Activated T-helper 1 cell treated with Interleukin-2 at 50 U/mL for 16 hours (primary cell): ENCODE results near the gene BCL2L1.

Experiments used
- DNase-seq: peaks from one replicate; pipeline ENCODE4 v3.0.0-alpha.2; 2020; ENCODE audit warnings: low read depth

Gene BCL2L1

GRCh38 chr20:31708736-31709534, 13.7 kb downstream of the BCL2L1 start:
- no peak for DNase-seq

GRCh38 chr20:31707994-31708735, 14.5 kb downstream of the BCL2L1 start:
- DNase-seq: no peak

GRCh38 chr20:31707258-31707615, 15.4 kb downstream of the BCL2L1 start:
- DNase-seq: no peak

- no peak for DNase-seq
Observed at GRCh38 chr20:31706607-31707257, 15.9 kb downstream of the BCL2L1 start.

GRCh38 chr20:31705598-31706597, 16.8 kb downstream of the BCL2L1 start:
- DNase-seq: no peak

- no peak for DNase-seq
Observed at GRCh38 chr20:31705191-31705590, 17.5 kb downstream of the BCL2L1 start.

GRCh38 chr20:31704225-31705119, 18.2 kb downstream of the BCL2L1 start:
- no peak for DNase-seq

GRCh38 chr20:31701591-31701990, 21.1 kb downstream of the BCL2L1 start:
- no peak for DNase-seq

- DNase-seq: no peak
Observed at GRCh38 chr20:31700747-31701146, 21.9 kb downstream of the BCL2L1 start.

GRCh38 chr20:31699801-31700728, 22.6 kb downstream of the BCL2L1 start:
- DNase-seq: no peak

- no peak for DNase-seq
Observed at GRCh38 chr20:31698803-31699718, 23.6 kb downstream of the BCL2L1 start.

GRCh38 chr20:31698243-31698802, 24.3 kb downstream of the BCL2L1 start:
- DNase-seq: no peak

- DNase-seq: no peak
Observed at GRCh38 chr20:31695849-31696804, 26.5 kb downstream of the BCL2L1 start.

GRCh38 chr20:31694842-31695593, 27.6 kb downstream of the BCL2L1 start:
- DNase-seq: no peak

GRCh38 chr20:31693987-31694661, 28.5 kb downstream of the BCL2L1 start:
- DNase-seq: no peak

- no peak for DNase-seq
Observed at GRCh38 chr20:31693402-31693801, 29.3 kb downstream of the BCL2L1 start.
